WTC11 (cell line): ENCODE results near the gene SRRT. TPM values are rescaled to one million over a fixed set of nuclear protein-coding genes. Genes with fewer than 3 reads are reported as not detected.

Experiments used
- ATAC-seq: fragments of 200-7000 bp; cut with Tn5 transposase; 2 replicates; pipeline ENCODE4 v1.10.0; 2021; ENCODE audit warnings: mild to moderate bottlenecking, moderate library complexity
- CTCF ChIA-PET: fragments of 300-600 bp; sonication (Branson Sonifier 250); formaldehyde crosslinking; loops from one replicate; lab custom pipeline; 2021; ENCODE audit warnings: antibody characterized with exemption; lab: Charles Lee
- POLR2A ChIA-PET: fragments of 350-600 bp; sonication (Branson Sonifier 250); formaldehyde crosslinking; loops from one replicate; lab custom pipeline; 2021; ENCODE audit warnings: antibody characterized with exemption; lab: Charles Lee
- DNase-seq: peaks from one replicate; pipeline ENCODE4 v3.0.0; 2021; ENCODE audit warnings: low spot score
- H3K27ac Mint-ChIP-seq: 2 replicates; pipeline ENCODE4 v1.8.0; 2021; ENCODE audit warnings: mixed read lengths
- H3K27me3 Mint-ChIP-seq: 2 replicates; pipeline ENCODE4 v1.8.0; 2021; ENCODE audit warnings: low read depth, mild to moderate bottlenecking, moderate library complexity, mixed read lengths
- H3K36me3 Mint-ChIP-seq: 2 replicates; pipeline ENCODE4 v1.8.0; 2021; ENCODE audit warnings: mixed read lengths
- H3K4me1 Mint-ChIP-seq: 2 replicates; pipeline ENCODE4 v1.8.0; 2022; ENCODE audit warnings: mixed read lengths
- H3K4me3 Mint-ChIP-seq: 2 replicates; pipeline ENCODE4 v1.8.0; 2021; ENCODE audit warnings: mild to moderate bottlenecking, moderate library complexity, mixed read lengths
- H3K9me3 Mint-ChIP-seq: 2 replicates; pipeline ENCODE4 v1.8.0; 2021; ENCODE audit warnings: mixed read lengths
- GRHL2 ChIP-seq: fragments of 250-450 bp; sonication (Bioruptor Pico); IDR thresholded peaks from 2 replicates; pipeline ENCODE4 v1.8.0; 2022; ENCODE audit warnings: mild to moderate bottlenecking, moderate library complexity; ENCODE audit not compliant: insufficient replicate concordance, severe bottlenecking
- ZNF121 ChIP-seq: sonication (generic); formaldehyde crosslinking; IDR thresholded peaks from 2 replicates; pipeline ENCODE4 v1.8.0; 2023; ENCODE audit warnings: missing genetic modification reagents
- total RNA-seq: library from RNA; stranded (reverse); gene quantifications from 3 replicates; pipeline ENCODE4 v1.2.3, GENCODE V29; 2021
- TF ChIP-seq, protein P1 (sequence below): fragments of 250-450 bp; sonication (Bioruptor Pico); IDR thresholded peaks from 2 replicates; pipeline ENCODE4 v1.9.0; 2021; ENCODE audit warnings: mild to moderate bottlenecking
- TF ChIP-seq, protein P2 (sequence below): sonication (generic); formaldehyde crosslinking; IDR thresholded peaks from 2 replicates; pipeline ENCODE4 v1.8.1; 2023; ENCODE audit warnings: mild to moderate bottlenecking, missing genetic modification reagents
- TF ChIP-seq, protein P3 (sequence below): sonication (generic); formaldehyde crosslinking; IDR thresholded peaks from 2 replicates; pipeline ENCODE4 v1.8.1; 2023; ENCODE audit warnings: mild to moderate bottlenecking, moderate library complexity, missing genetic modification reagents
- TF ChIP-seq, protein P4 (sequence below): sonication (generic); formaldehyde crosslinking; IDR thresholded peaks from 2 replicates; pipeline ENCODE4 v1.8.0; 2022; ENCODE audit warnings: mild to moderate bottlenecking, missing genetic modification reagents
- TF ChIP-seq, protein P5 (sequence below): sonication (generic); formaldehyde crosslinking; IDR thresholded peaks from 2 replicates; pipeline ENCODE4 v1.8.0; 2022; ENCODE audit warnings: mild to moderate bottlenecking, missing genetic modification reagents
- TF ChIP-seq, protein P6 (sequence below): sonication (generic); formaldehyde crosslinking; IDR thresholded peaks from 2 replicates; pipeline ENCODE4 v1.8.1; 2022; ENCODE audit warnings: mild to moderate bottlenecking, moderate library complexity, missing genetic modification reagents
- TF ChIP-seq, protein P7 (sequence below): sonication (generic); formaldehyde crosslinking; conservative IDR thresholded peaks from 2 replicates; pipeline ENCODE4 v1.8.1; 2023; ENCODE audit warnings: mild to moderate bottlenecking, low read depth, missing genetic modification reagents, moderate library complexity
- TF ChIP-seq, protein P8 (sequence below): sonication (generic); formaldehyde crosslinking; IDR thresholded peaks from 2 replicates; pipeline ENCODE4 v1.8.1; 2023; ENCODE audit warnings: mild to moderate bottlenecking, missing genetic modification reagents, moderate library complexity

Gene SRRT
- total RNA-seq, 1 experiment from 2014 or later = 238 TPM

DNA sequence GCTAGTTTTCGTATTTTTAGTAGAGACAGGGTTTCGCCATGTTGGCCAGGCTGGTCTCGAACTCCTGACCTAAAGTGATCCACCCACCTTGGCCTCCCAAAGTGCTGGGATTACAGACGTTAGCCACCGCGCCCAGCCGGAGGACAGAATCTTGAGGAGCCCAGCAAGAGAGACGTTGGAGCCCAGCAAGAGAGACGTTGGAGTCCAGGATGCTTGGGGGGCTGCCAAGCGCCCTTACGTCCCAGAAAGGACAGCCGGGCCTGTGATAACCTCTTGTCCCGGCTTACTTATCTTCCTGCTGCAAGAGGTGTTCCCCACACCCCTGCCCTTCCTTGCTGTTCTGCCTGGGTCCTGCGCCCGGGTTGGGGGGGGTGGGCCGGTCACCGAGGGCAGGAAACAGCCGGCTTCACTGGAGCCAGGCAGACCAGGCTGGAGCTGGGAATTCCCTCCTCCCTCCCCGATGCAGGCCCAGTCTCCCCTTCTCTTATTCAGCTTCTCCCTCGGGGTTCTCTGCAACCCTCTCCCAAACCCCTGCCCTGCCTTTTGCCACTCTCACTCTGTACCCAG lies 45.7 kb upstream of the SRRT start:
- DNase-seq = peak; percentile 38
- ATAC-seq = no peak

DNA sequence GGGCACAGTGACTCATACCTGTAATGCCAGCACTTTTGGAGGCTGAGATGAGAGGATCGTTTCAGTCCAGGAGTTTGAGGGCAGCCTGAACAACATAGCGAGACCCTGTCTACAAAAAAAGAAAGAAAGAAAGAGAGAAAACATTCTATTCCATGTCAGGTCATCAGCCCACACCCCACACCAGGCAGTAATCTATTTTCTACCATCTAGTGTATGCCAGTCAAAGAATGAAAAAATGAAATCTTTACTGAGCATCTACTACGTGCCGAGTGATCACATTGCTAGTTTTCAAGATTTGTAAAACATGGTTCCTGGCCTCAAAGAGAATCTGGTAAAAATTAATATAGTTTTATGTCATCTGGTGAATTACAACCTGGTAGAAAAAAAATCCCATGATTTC lies 44.5 kb upstream of the SRRT start:
- H3K9me3 Mint-ChIP-seq = no peaks in the 10 kb centered on the region
- H3K4me3 Mint-ChIP-seq = no peak overlapping the region
- peaks cover 6% of the 10 kb centered on the region for H3K36me3 Mint-ChIP-seq
- POLR2A ChIA-PET = no interaction called here
- ATAC-seq = no peak
- peaks cover 28% of the 10 kb centered on the region for H3K4me1 Mint-ChIP-seq
- TF ChIP-seq, protein P1, sequence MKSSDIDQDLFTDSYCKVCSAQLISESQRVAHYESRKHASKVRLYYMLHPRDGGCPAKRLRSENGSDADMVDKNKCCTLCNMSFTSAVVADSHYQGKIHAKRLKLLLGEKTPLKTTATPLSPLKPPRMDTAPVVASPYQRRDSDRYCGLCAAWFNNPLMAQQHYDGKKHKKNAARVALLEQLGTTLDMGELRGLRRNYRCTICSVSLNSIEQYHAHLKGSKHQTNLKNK (CRISPR knock-in tag) = no peak
- TF ChIP-seq, protein P2, sequence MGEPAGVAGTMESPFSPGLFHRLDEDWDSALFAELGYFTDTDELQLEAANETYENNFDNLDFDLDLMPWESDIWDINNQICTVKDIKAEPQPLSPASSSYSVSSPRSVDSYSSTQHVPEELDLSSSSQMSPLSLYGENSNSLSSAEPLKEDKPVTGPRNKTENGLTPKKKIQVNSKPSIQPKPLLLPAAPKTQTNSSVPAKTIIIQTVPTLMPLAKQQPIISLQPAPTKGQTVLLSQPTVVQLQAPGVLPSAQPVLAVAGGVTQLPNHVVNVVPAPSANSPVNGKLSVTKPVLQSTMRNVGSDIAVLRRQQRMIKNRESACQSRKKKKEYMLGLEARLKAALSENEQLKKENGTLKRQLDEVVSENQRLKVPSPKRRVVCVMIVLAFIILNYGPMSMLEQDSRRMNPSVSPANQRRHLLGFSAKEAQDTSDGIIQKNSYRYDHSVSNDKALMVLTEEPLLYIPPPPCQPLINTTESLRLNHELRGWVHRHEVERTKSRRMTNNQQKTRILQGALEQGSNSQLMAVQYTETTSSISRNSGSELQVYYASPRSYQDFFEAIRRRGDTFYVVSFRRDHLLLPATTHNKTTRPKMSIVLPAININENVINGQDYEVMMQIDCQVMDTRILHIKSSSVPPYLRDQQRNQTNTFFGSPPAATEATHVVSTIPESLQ = no peak
- TF ChIP-seq, protein P3, sequence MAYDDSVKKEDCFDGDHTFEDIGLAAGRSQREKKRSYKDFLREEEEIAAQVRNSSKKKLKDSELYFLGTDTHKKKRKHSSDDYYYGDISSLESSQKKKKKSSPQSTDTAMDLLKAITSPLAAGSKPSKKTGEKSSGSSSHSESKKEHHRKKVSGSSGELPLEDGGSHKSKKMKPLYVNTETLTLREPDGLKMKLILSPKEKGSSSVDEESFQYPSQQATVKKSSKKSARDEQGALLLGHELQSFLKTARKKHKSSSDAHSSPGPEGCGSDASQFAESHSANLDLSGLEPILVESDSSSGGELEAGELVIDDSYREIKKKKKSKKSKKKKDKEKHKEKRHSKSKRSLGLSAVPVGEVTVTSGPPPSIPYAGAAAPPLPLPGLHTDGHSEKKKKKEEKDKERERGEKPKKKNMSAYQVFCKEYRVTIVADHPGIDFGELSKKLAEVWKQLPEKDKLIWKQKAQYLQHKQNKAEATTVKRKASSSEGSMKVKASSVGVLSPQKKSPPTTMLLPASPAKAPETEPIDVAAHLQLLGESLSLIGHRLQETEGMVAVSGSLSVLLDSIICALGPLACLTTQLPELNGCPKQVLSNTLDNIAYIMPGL (CRISPR knock-in tag) = no peak
- no peak for TF ChIP-seq GRHL2 (CRISPR knock-in tag)
- TF ChIP-seq, protein P4, sequence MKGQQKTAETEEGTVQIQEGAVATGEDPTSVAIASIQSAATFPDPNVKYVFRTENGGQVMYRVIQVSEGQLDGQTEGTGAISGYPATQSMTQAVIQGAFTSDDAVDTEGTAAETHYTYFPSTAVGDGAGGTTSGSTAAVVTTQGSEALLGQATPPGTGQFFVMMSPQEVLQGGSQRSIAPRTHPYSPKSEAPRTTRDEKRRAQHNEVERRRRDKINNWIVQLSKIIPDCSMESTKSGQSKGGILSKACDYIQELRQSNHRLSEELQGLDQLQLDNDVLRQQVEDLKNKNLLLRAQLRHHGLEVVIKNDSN (CRISPR knock-in tag) = no peak
- TF ChIP-seq, protein P5, sequence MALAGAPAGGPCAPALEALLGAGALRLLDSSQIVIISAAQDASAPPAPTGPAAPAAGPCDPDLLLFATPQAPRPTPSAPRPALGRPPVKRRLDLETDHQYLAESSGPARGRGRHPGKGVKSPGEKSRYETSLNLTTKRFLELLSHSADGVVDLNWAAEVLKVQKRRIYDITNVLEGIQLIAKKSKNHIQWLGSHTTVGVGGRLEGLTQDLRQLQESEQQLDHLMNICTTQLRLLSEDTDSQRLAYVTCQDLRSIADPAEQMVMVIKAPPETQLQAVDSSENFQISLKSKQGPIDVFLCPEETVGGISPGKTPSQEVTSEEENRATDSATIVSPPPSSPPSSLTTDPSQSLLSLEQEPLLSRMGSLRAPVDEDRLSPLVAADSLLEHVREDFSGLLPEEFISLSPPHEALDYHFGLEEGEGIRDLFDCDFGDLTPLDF (CRISPR knock-in tag) = no peak
- no peak overlapping the region for H3K27ac Mint-ChIP-seq
- DNase-seq = no peak
- CTCF ChIA-PET = interaction anchor here (1.3 to 4.3 kb wide), 2 partner anchors 20 to 41 kb away, joined by 7 to 85 read pairs; partner anchors contain the start of gene SLC12A9
- H3K27me3 Mint-ChIP-seq = no peaks in the 10 kb centered on the region

More for the DNA sequence above, 45.7 kb upstream of the SRRT start:
- ChIA-PET CTCF (interaction anchor here (0.6 to 5.8 kb wide), 16 partner anchors 7 to 762 kb away, joined by 3 to 96 read pairs (median 4); partner anchors contain the start of genes MBLAC1, POP7, SLC12A9 and UFSP1), POLR2A (interaction anchor here (0.7 to 3.7 kb wide), 7 partner anchors 7 to 217 kb away, joined by 3 to 53 read pairs (median 11); partner anchors contain the start of genes MOSPD3, SLC12A9 and SRRT)
- Mint-ChIP-seq H3K27ac (peak overlapping the region; percentile 91), H3K4me3 (peak overlapping the region; percentile 96), H3K27me3 (no peaks in the 10 kb centered on the region), H3K9me3 (no peaks in the 10 kb centered on the region), H3K36me3 (peaks cover 4% of the 10 kb centered on the region), H3K4me1 (peaks cover 31% of the 10 kb centered on the region)
- TF ChIP-seq, protein P6, sequence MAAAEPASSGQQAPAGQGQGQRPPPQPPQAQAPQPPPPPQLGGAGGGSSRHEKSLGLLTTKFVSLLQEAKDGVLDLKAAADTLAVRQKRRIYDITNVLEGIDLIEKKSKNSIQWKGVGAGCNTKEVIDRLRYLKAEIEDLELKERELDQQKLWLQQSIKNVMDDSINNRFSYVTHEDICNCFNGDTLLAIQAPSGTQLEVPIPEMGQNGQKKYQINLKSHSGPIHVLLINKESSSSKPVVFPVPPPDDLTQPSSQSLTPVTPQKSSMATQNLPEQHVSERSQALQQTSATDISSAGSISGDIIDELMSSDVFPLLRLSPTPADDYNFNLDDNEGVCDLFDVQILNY (CRISPR knock-in tag) = 0 out of 2 replicates have a peak, but pooled peaks have one; percentile 31
- TF ChIP-seq, protein P7, sequence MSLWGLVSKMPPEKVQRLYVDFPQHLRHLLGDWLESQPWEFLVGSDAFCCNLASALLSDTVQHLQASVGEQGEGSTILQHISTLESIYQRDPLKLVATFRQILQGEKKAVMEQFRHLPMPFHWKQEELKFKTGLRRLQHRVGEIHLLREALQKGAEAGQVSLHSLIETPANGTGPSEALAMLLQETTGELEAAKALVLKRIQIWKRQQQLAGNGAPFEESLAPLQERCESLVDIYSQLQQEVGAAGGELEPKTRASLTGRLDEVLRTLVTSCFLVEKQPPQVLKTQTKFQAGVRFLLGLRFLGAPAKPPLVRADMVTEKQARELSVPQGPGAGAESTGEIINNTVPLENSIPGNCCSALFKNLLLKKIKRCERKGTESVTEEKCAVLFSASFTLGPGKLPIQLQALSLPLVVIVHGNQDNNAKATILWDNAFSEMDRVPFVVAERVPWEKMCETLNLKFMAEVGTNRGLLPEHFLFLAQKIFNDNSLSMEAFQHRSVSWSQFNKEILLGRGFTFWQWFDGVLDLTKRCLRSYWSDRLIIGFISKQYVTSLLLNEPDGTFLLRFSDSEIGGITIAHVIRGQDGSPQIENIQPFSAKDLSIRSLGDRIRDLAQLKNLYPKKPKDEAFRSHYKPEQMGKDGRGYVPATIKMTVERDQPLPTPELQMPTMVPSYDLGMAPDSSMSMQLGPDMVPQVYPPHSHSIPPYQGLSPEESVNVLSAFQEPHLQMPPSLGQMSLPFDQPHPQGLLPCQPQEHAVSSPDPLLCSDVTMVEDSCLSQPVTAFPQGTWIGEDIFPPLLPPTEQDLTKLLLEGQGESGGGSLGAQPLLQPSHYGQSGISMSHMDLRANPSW (CRISPR knock-in tag) = no peak

DNA sequence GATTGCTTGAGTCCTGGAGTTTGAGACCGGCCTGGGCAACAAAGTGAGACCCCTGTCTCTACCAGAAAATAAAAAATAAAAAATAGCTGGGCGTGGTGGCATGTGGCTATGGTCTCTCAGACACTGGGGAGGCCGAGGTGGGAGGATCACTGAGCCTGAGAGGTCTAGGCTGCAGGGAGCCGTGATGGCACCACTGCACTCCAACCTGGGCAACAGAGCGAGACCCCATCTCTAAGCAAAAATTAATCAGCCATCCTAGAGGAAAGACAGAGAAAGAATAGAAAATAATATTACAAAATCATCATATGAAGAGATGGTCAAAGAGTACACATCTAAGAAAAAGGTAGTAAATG lies 42.6 kb upstream of the SRRT start:
- CTCF ChIA-PET = interaction anchor here (2.1 kb wide), 1 partner anchor 20 kb away, joined by 8 read pairs; the partner anchor contains the start of gene SLC12A9
- Mint-ChIP-seq H3K27me3 (no peaks in the 10 kb centered on the region), H3K36me3 (peaks cover 6% of the 10 kb centered on the region; the same call in 1 of the 2 replicates), H3K4me1 (peaks cover 32% of the 10 kb centered on the region), H3K27ac (no peak overlapping the region), H3K9me3 (no peaks in the 10 kb centered on the region), H3K4me3 (no peak overlapping the region)
- ATAC-seq (no peak), DNase-seq (no peak)
- TF ChIP-seq, protein P8, sequence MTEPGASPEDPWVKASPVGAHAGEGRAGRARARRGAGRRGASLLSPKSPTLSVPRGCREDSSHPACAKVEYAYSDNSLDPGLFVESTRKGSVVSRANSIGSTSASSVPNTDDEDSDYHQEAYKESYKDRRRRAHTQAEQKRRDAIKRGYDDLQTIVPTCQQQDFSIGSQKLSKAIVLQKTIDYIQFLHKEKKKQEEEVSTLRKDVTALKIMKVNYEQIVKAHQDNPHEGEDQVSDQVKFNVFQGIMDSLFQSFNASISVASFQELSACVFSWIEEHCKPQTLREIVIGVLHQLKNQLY = no peak
- TF ChIP-seq ZNF121 (CRISPR knock-in tag) = peak; percentile 59; the same call in 1 of the 2 replicates
- POLR2A ChIA-PET = no interaction called here
